ENCODE measurements around the gene SLC25A1. TPM values are rescaled to one million over a fixed set of nuclear protein-coding genes. Genes with fewer than 3 reads are reported as not detected.
"Not testable (repeated sequence)": the region's sequence is repeated elsewhere in the genome, so short reads cannot be mapped to it uniquely, and the experiment has no call there.

The SLC25A1 gene
- total RNA-seq, 1 donor from 2014 or later, result 50.3 TPM

DNA sequence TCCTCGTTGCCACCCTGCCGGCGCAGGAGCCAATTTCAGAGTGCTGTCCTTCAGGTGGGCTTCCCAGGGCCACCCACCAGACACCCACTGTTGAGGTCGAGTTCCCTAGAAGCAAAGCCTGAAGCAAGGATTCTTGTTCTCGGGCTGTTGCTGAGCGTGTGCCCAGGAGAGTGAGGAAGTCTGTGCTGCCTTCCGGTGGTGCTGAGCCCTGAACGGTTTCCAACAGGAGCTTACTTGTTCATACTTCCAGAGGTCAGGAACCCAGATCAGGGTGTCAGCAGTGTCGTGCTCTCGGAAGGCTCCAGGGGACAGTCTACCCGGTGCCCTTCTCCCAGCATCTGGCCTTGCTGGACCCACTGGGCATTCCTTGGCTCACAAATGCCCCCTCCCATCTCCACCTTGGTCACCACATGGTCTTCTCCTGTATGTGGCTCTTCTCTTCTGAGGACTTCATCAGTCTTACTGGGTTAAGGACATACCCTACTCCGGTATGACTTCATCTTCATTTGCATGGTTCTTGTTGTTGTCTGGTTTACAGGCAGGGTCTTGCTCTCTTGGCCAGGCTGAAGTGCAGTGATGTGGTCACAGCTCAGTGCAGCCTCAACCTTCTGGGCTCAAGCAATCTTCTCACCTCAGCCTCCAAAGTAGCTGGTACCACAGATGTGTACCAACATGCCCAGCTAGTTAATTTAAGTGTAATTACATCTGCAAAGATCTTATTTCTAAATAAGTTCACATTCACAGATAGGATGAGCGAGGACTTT lies 11.2 kb downstream of the SLC25A1 start:
- Histone ChIP-seq H3K27ac (no peak overlapping the region), H3K36me3 (no peaks in the 10 kb centered on the region), H3K4me3 (no peak overlapping the region), H3K4me1 (peaks cover 29% of the 10 kb centered on the region), H3K9me3 (no peaks in the 10 kb centered on the region), H3K27me3 (ENCODE audit: low read depth) (peaks cover 69% of the 10 kb centered on the region)
- DNase-seq (no peak), ATAC-seq (no peak)
- intact Hi-C loops (cut with DNase I), result no loop called here
- TF ChIP-seq, protein P1, sequence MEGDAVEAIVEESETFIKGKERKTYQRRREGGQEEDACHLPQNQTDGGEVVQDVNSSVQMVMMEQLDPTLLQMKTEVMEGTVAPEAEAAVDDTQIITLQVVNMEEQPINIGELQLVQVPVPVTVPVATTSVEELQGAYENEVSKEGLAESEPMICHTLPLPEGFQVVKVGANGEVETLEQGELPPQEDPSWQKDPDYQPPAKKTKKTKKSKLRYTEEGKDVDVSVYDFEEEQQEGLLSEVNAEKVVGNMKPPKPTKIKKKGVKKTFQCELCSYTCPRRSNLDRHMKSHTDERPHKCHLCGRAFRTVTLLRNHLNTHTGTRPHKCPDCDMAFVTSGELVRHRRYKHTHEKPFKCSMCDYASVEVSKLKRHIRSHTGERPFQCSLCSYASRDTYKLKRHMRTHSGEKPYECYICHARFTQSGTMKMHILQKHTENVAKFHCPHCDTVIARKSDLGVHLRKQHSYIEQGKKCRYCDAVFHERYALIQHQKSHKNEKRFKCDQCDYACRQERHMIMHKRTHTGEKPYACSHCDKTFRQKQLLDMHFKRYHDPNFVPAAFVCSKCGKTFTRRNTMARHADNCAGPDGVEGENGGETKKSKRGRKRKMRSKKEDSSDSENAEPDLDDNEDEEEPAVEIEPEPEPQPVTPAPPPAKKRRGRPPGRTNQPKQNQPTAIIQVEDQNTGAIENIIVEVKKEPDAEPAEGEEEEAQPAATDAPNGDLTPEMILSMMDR (IDR thresholded peaks at IDR 0.05), result no peak

DNA sequence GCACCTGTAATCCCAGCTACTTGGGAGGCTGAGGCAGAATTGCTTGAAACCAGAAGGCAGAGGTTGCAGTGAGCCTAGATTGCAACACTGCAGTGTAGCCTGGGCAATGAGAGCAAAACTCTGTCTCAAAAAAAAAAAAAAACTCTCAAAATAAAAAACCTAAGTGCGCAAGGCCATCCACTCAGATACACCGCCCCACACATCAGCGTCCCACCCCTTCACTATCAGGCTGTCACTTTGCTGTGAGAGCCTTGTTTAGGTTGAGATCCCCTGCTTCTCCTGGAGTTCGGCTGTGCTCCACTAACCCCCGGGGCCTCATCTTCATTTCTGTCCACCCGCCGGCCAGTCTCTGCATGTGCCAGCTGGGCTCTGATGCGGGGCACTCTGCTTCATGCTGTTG lies 12.1 kb downstream of the SLC25A1 start:
- Histone ChIP-seq H3K36me3 (no peaks in the 10 kb centered on the region), H3K27ac (no peak overlapping the region), H3K9me3 (no peaks in the 10 kb centered on the region), H3K27me3 (ENCODE audit: low read depth) (peaks cover 71% of the 10 kb centered on the region), H3K4me1 (peaks cover 22% of the 10 kb centered on the region), H3K4me3 (no peak overlapping the region)
- TF ChIP-seq, protein P1 (IDR thresholded peaks at IDR 0.05), result no peak
- DNase-seq (no peak), ATAC-seq (no peak)
- intact Hi-C loops (cut with DNase I), result no loop called here

DNA sequence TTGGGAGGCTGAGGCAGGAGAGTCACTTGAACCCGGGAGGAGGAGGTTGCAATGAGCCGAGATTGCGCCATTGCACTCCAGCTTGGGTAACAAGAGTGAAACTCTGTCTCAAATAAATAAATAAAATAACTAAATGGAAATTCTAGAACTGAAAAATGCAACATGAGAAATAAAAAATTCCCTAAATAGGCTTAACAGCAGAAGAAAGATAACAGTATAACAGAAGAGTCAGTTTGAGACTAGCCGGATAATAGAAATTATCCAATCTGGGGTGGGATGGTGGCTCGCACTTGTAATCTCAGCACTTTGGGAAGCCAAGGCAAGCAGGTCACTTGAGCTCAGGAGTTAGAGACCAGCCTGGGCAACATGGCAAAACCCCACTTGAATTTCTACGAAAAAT lies 14.1 kb downstream of the SLC25A1 start:
- intact Hi-C loops (cut with DNase I), result no loop called here
- no peak for ATAC-seq
- Histone ChIP-seq H3K4me3 (no peak overlapping the region), H3K4me1 (peaks cover 6% of the 10 kb centered on the region), H3K27me3 (ENCODE audit: low read depth) (peaks cover 63% of the 10 kb centered on the region), H3K9me3 (no peaks in the 10 kb centered on the region), H3K36me3 (no peaks in the 10 kb centered on the region), H3K27ac (no peak overlapping the region)
- TF ChIP-seq, protein P1 (IDR thresholded peaks at IDR 0.05), result no peak
- DNase-seq, result no peak

DNA sequence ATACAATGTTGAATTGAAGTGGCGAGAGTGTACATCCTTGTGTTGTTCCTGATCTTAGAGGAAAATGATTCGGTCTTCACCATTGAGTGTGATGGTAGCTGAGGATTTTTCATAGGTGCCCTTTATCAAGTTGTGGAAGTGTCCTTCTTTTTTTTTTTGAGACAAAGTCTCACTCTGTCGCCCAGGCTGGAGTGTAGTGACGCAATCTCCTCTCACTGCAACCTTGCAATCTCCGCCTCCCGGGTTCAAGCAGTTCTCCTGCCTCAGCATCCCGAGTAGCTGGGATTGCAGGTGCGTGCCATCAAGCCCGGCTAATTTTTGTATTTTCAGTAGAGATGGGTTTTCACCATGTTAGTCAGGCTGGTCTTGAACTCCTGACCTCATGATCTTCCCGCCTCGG lies 19.9 kb downstream of the SLC25A1 start:
- H3K4me3 ChIP-seq; ATAC-seq; intact Hi-C loops (cut with DNase I); H3K36me3 ChIP-seq; H3K27ac ChIP-seq; DNase-seq; H3K9me3 ChIP-seq; H3K4me1 ChIP-seq: not testable (repeated sequence)
- peaks cover 17% of the 10 kb centered on the region for H3K27me3 ChIP-seq (ENCODE audit: low read depth)

DNA sequence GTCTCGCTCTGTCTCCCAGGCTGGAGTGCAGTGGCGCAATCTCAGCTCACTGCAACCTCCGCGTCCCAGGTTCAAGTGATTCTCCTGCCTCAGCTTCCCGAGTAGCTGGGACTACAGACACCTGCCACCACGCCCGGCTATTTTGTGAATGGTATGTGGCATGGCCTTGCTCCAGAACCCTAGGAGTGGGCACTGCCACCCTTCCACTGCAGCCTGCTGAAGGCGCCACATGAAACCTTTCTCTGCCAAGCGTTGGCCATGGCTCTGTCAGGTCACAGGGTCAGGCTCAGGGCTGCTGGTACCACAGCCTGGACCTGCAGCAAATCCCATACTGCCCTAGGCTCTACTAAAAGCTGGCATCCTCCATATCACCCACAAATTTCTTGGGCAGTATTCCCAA lies 22.4 kb downstream of the SLC25A1 start:
- H3K4me1 ChIP-seq; H3K4me3 ChIP-seq; H3K27ac ChIP-seq; intact Hi-C loops (cut with DNase I); H3K9me3 ChIP-seq; H3K36me3 ChIP-seq; ATAC-seq; DNase-seq: not testable (repeated sequence)
- peaks cover 27% of the 10 kb centered on the region for H3K27me3 ChIP-seq (ENCODE audit: low read depth)

DNA sequence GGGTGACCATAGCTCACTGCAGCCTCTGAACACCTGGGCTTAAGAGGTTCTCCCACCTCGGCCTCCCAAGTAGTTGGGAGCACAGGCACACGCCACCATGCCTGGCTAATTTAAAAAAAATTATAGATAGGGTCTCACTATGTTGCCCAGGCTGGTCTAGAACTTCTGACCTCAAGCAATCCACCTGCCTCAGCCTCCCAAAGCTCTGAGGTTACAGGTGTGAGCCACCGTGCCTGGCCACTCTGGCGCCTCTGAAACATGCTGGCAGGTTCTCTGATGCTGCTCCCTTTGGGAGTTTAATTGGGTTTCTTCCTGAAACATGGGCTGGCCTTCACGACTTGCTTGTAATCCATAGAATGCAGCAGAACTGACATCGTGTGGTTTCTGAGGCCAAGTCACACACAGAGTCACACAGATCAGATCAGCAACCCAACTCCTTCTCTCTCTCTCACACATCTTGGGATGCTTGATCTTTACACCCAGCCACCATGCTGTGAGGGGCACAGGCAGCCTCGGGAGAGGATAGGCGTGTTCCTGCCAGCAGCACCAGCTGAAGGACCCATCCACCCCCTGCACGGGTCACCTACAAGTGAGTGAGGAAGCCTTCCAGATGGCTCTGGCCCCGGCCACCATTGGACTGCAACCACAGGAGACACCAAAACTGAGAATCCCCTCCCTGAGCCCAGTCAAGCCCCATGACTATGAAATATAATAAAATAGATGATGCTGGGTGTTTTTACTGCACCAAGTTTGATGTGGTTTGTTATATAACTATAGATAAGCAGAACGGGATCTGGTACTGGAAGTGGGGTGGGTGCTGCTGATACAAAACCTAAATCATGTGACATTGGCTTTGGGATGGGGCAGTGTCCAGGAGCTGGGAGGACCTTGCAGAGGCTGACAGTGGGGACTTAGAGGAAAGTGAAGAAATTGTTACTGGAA lies 25.3 kb downstream of the SLC25A1 start:
- Histone ChIP-seq H3K4me3 (no peak overlapping the region), H3K27ac (no peak overlapping the region), H3K27me3 (ENCODE audit: low read depth) (peaks cover 52% of the 10 kb centered on the region), H3K4me1 (peaks cover 7% of the 10 kb centered on the region), H3K36me3 (no peaks in the 10 kb centered on the region), H3K9me3 (no peaks in the 10 kb centered on the region)
- TF ChIP-seq, protein P1 (IDR thresholded peaks at IDR 0.05), result no peak
- DNase-seq (no peak), ATAC-seq (no peak)
- intact Hi-C loops (cut with DNase I), result no loop called here

Data from lower lobe of right lung (tissue), 2 donors.